ENCODE measurements around the gene BBX.

GRCh38 chr3:107592073-107592472 is 69.3 kb downstream of the BBX start:
- TF ChIP-seq, protein P1, sequence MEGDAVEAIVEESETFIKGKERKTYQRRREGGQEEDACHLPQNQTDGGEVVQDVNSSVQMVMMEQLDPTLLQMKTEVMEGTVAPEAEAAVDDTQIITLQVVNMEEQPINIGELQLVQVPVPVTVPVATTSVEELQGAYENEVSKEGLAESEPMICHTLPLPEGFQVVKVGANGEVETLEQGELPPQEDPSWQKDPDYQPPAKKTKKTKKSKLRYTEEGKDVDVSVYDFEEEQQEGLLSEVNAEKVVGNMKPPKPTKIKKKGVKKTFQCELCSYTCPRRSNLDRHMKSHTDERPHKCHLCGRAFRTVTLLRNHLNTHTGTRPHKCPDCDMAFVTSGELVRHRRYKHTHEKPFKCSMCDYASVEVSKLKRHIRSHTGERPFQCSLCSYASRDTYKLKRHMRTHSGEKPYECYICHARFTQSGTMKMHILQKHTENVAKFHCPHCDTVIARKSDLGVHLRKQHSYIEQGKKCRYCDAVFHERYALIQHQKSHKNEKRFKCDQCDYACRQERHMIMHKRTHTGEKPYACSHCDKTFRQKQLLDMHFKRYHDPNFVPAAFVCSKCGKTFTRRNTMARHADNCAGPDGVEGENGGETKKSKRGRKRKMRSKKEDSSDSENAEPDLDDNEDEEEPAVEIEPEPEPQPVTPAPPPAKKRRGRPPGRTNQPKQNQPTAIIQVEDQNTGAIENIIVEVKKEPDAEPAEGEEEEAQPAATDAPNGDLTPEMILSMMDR (IDR thresholded peaks at IDR 0.05; ENCODE audit: borderline replicate concordance, extremely low read depth, low read length, poor library complexity, severe bottlenecking): no peak
- no peak for TF ChIP-seq EZH2 (IDR thresholded peaks at IDR 0.05; ENCODE audit: borderline replicate concordance, low read depth, low read length, severe bottlenecking)

All from DND-41 (cell line).